ENCODE measurements around the gene PIGS.

The PIGS gene

GRCh38 chr17:28505986-28506665, 65.2 kb downstream of the PIGS start, which contains the start of gene FOXN1:
Gene FOXN1 (plus strand): TSS chr17:28506348. CDS start chr17:28523970, 17,622 bp downstream.
- no peak for DNase-seq

- DNase-seq: no peak
Measured at GRCh38 chr17:28503420-28503819, 67.9 kb downstream of the PIGS start.
